H9 (cell line): ENCODE results near the gene CPXM1. TPM values are rescaled to one million over a fixed set of nuclear protein-coding genes. Genes with fewer than 3 reads are reported as not detected.
A peak's percentile ranks its signal among the peaks of the same experiment; 100 is the strongest.

Experiments
- DNase-seq: peaks from one replicate; pipeline ENCODE4 v3.0.0-alpha.2; 2017
- H2AFZ ChIP-seq: one replicate; pipeline ENCODE4 v1.6.1; 2013; ENCODE audit warnings: mild to moderate bottlenecking, low read length, control low read depth, moderate library complexity
- H2AK5ac ChIP-seq: 2 replicates; pipeline ENCODE4 v1.6.1; 2013; ENCODE audit warnings: low read length, control low read depth, mixed read lengths; ENCODE audit not compliant: insufficient read length
- H2BK120ac ChIP-seq: one replicate; pipeline ENCODE4 v1.6.1; 2013; ENCODE audit warnings: low read depth, mild to moderate bottlenecking, low read length, control low read depth, inconsistent platforms; ENCODE audit not compliant: poor library complexity, severe bottlenecking
- H2BK12ac ChIP-seq: 2 replicates; pipeline ENCODE4 v1.6.1; 2013; ENCODE audit warnings: low read length, control low read depth, mixed read lengths, low read depth; ENCODE audit not compliant: insufficient read length
- H2BK15ac ChIP-seq: 2 replicates; pipeline ENCODE4 v1.6.1; 2013; ENCODE audit warnings: low read depth, low read length, control low read depth
- H2BK20ac ChIP-seq: one replicate; pipeline ENCODE4 v1.6.1; 2013; ENCODE audit warnings: low read depth, mild to moderate bottlenecking, low read length, control low read depth, inconsistent platforms; ENCODE audit not compliant: poor library complexity, severe bottlenecking
- H2BK5ac ChIP-seq: 2 replicates; pipeline ENCODE4 v1.6.1; 2013; ENCODE audit warnings: low read length, control low read depth, mixed read lengths; ENCODE audit not compliant: insufficient read length
- H3K14ac ChIP-seq: 2 replicates; pipeline ENCODE4 v1.6.1; 2013; ENCODE audit warnings: low read length, control low read depth; ENCODE audit not compliant: insufficient read depth
- H3K18ac ChIP-seq: 2 replicates; pipeline ENCODE4 v1.6.1; 2013; ENCODE audit warnings: low read depth, mild to moderate bottlenecking, mixed read lengths, low read length, control low read depth; ENCODE audit not compliant: insufficient read length
- H3K23ac ChIP-seq: 2 replicates; pipeline ENCODE4 v1.6.1; 2013; ENCODE audit warnings: low read length, control low read depth, mixed read lengths, low read depth; ENCODE audit not compliant: insufficient read length
- H3K23me2 ChIP-seq: 2 replicates; pipeline ENCODE4 v1.6.1; 2013; ENCODE audit warnings: low read depth, mild to moderate bottlenecking, mixed read lengths, low read length, control low read depth; ENCODE audit not compliant: insufficient read length, poor library complexity, severe bottlenecking
- H3K27ac ChIP-seq: 2 replicates; pipeline ENCODE4 v1.5.1; 2013; ENCODE audit warnings: low read length, control low read depth, mixed read lengths, low read depth; ENCODE audit not compliant: insufficient read length
- H3K27me3 ChIP-seq: 2 replicates; pipeline ENCODE4 v1.6.1; 2013; ENCODE audit warnings: low read length, control low read depth, inconsistent platforms; ENCODE audit not compliant: insufficient read depth
- H3K4ac ChIP-seq: 2 replicates; pipeline ENCODE4 v1.6.1; 2013; ENCODE audit warnings: low read depth, mild to moderate bottlenecking, control low read depth, inconsistent platforms, low read length, moderate library complexity
- H3K4me1 ChIP-seq: 2 replicates; pipeline ENCODE4 v1.6.1; 2013; ENCODE audit warnings: low read length, control low read depth, inconsistent platforms; ENCODE audit not compliant: insufficient read depth
- H3K4me2 ChIP-seq: 2 replicates; pipeline ENCODE4 v1.6.1; 2013; ENCODE audit warnings: low read length, control low read depth, mixed read lengths; ENCODE audit not compliant: insufficient read length, insufficient read depth
- H3K56ac ChIP-seq: 2 replicates; pipeline ENCODE4 v1.6.1; 2013; ENCODE audit warnings: low read depth, mild to moderate bottlenecking, mixed read lengths, low read length, control low read depth; ENCODE audit not compliant: insufficient read length
- H3K79me1 ChIP-seq: 2 replicates; pipeline ENCODE4 v1.6.1; 2013; ENCODE audit warnings: low read depth, mild to moderate bottlenecking, moderate library complexity, low read length, control low read depth, inconsistent platforms; ENCODE audit not compliant: insufficient read depth, poor library complexity, severe bottlenecking
- H3K79me2 ChIP-seq: 2 replicates; pipeline ENCODE4 v1.6.1; 2013; ENCODE audit warnings: low read length, control low read depth, inconsistent platforms; ENCODE audit not compliant: insufficient read depth
- H3K9ac ChIP-seq: 2 replicates; pipeline ENCODE4 v1.6.1; 2013; ENCODE audit warnings: low read length, control low read depth, mixed read lengths; ENCODE audit not compliant: insufficient read length; ENCODE audit errors: extremely low read depth
- H3K9me3 ChIP-seq: one replicate; pipeline ENCODE4 v1.6.1; 2013; ENCODE audit warnings: low read depth, low read length, inconsistent platforms; ENCODE audit not compliant: control insufficient read depth
- H3T11ph ChIP-seq: one replicate; pipeline ENCODE4 v1.6.1; 2013; ENCODE audit warnings: mild to moderate bottlenecking, low read length, control low read depth, inconsistent platforms
- H4K20me1 ChIP-seq: one replicate; pipeline ENCODE4 v1.6.1; 2013; ENCODE audit not compliant: control insufficient read depth, insufficient read length, insufficient read depth
- H4K5ac ChIP-seq: 2 replicates; pipeline ENCODE4 v1.6.1; 2013; ENCODE audit warnings: low read depth, mild to moderate bottlenecking, mixed read lengths, low read length, control low read depth; ENCODE audit not compliant: insufficient read length
- H4K8ac ChIP-seq: replicated peaks from 2 replicates; pipeline ENCODE4 v1.6.1; 2013; ENCODE audit warnings: low read length, control low read depth, mixed read lengths, low read depth; ENCODE audit not compliant: insufficient read length
- H4K91ac ChIP-seq: 2 replicates; pipeline ENCODE4 v1.6.1; 2013; ENCODE audit warnings: low read depth, mild to moderate bottlenecking, moderate library complexity, mixed read lengths, low read length, control low read depth; ENCODE audit not compliant: insufficient read length
- H3K27ac Mint-ChIP-seq, 3 experiments: 2 replicates in 2 of 3; 3 replicates in 1 of 3; pipeline ENCODE4 v1.8.0; 2020 to 2021; ENCODE audit warnings: mixed read lengths in 3 of 3, mild to moderate bottlenecking in 1 of 3, moderate library complexity in 1 of 3
- H3K27me3 Mint-ChIP-seq: 2 replicates; pipeline ENCODE4 v1.8.0; 2021; ENCODE audit warnings: low read depth, mild to moderate bottlenecking, moderate library complexity, mixed read lengths
- H3K36me3 Mint-ChIP-seq, 3 experiments: 2 replicates in 2 of 3; 3 replicates in 1 of 3; pipeline ENCODE4 v1.8.0; 2020 to 2021; ENCODE audit warnings: low read depth in 3 of 3, mixed read lengths in 3 of 3; ENCODE audit not compliant: insufficient read depth in 1 of 3
- H3K4me1 Mint-ChIP-seq, 2 experiments: 2 replicates each; pipeline ENCODE4 v1.8.0; 2020; ENCODE audit warnings: mixed read lengths in 2 of 2
- H3K4me3 Mint-ChIP-seq, 2 experiments: 2 replicates in 1 of 2; 3 replicates in 1 of 2; pipeline ENCODE4 v1.8.0; 2020 to 2021; ENCODE audit warnings: mild to moderate bottlenecking in 2 of 2, mixed read lengths in 2 of 2, moderate library complexity in 1 of 2
- H3K9me3 Mint-ChIP-seq, 2 experiments: 2 replicates in 1 of 2; 3 replicates in 1 of 2; pipeline ENCODE4 v1.8.0; 2020; ENCODE audit warnings: mild to moderate bottlenecking in 2 of 2, mixed read lengths in 2 of 2, moderate library complexity in 1 of 2
- WGBS: extraction: QIAGEN DNeasy Blood & Tissue Kit; methylation state at CpG from one replicate; pipeline ENCODE4 v1.1.7; 2013; ENCODE audit warnings: missing lambda C conversion rate, low lambda C conversion rate, mixed read lengths; ENCODE audit not compliant: insufficient read length; ENCODE audit errors: extremely low coverage; 5-methylcytosine and 5-hydroxymethylcytosine counted together
- total RNA-seq: library from RNA; stranded (reverse); gene quantifications from 2 replicates; pipeline ENCODE4 v1.2.1, GENCODE V29; 2021
- TF ChIP-seq, protein P1 (sequence below): fragments of 200-600 bp; sonication (generic); conservative IDR thresholded peaks from 3 replicates; pipeline ENCODE4 v1.8.0; 2021; ENCODE audit warnings: antibody characterized with exemption, mild to moderate bottlenecking

The CPXM1 gene
- total RNA-seq, 1 experiment from 2014 or later, result 69.0 TPM

DNA sequence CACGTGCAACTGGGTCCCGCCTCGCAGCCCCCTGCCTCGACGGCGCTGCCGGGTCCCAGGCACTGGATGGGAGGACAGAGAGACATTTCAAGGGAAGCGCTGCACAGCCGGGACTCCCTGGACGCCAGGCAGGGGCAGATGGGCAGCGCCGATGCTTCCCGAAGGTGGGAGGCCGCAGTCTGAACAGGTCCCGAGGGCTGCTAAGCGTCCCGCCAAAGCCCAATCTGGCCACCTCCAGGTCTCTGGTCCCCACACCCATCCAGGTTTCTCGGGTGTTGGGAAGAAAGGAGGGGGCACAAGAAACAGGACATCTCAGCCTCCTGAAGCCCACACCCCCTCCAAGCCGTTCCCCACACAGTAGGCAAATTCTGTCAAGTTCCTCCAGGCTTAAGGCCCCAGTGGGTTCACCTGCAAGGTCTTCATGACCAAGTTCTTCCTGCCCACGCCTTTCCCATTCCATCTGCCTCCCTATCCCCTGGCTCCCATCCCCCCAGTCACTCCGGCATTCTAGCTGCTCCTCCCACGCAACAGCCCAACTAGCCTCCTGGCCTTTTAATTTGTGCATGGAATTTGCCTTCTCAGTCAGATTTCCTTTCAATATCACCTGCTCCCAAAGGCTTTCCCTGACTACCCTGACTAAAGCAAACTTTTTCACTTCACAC, 5.4 kb upstream of the CPXM1 start:
- peaks cover 20 to 29% of the 10 kb centered on the region in 2 experiments for H3K4me1 Mint-ChIP-seq

More for the DNA sequence above, 5.4 kb upstream of the CPXM1 start:
- Histone ChIP-seq H3K9me3 (no peaks in the 10 kb centered on the region), H3K56ac (no peak overlapping the region), H2BK15ac (no peak overlapping the region), H3K27ac (no peak overlapping the region), H2BK12ac (no peak overlapping the region), H3K79me2 (no peaks in the 10 kb centered on the region), H4K5ac (no peak overlapping the region), H2BK20ac (no peak overlapping the region), H2BK5ac (no peak overlapping the region), H4K20me1 (no peaks in the 10 kb centered on the region), H3T11ph (no peak overlapping the region), H3K23me2 (peaks cover 7% of the 10 kb centered on the region), H3K18ac (no peak overlapping the region), H3K4ac (no peak overlapping the region), H3K79me1 (no peaks in the 10 kb centered on the region), H4K8ac (no peak overlapping the region), H3K4me1 (peaks cover 7% of the 10 kb centered on the region; the same call in 1 of the 2 replicates), H3K14ac (no peak overlapping the region), H3K4me2 (peak overlapping the region; percentile 63), H2AFZ (no peak overlapping the region), H3K23ac (no peak overlapping the region), H3K27me3 (peaks cover 42% of the 10 kb centered on the region), H2AK5ac (no peak overlapping the region), H4K91ac (no peak overlapping the region), H2BK120ac (no peak overlapping the region), H3K9ac (no peak overlapping the region)
- TF ChIP-seq, protein P1, sequence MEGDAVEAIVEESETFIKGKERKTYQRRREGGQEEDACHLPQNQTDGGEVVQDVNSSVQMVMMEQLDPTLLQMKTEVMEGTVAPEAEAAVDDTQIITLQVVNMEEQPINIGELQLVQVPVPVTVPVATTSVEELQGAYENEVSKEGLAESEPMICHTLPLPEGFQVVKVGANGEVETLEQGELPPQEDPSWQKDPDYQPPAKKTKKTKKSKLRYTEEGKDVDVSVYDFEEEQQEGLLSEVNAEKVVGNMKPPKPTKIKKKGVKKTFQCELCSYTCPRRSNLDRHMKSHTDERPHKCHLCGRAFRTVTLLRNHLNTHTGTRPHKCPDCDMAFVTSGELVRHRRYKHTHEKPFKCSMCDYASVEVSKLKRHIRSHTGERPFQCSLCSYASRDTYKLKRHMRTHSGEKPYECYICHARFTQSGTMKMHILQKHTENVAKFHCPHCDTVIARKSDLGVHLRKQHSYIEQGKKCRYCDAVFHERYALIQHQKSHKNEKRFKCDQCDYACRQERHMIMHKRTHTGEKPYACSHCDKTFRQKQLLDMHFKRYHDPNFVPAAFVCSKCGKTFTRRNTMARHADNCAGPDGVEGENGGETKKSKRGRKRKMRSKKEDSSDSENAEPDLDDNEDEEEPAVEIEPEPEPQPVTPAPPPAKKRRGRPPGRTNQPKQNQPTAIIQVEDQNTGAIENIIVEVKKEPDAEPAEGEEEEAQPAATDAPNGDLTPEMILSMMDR, result no peak
- no CpG with 5 or more reads among the region's 22 CpGs for WGBS
- Mint-ChIP-seq H3K36me3 (no peaks in the 10 kb centered on the region; a peak in 1 of 7 replicates), H3K4me3 (peak overlapping the region in 1 of 2 experiments; percentile 16; a peak in 1 of 5 replicates), H3K27ac (no peak overlapping the region), H3K27me3 (peaks cover 76% of the 10 kb centered on the region), H3K9me3 (peaks cover 3 to 5% of the 10 kb centered on the region in 2 experiments; a peak in 3 of 5 replicates)
- peak; percentile 36 for DNase-seq
